ENCODE results near the gene DSG1.

DSG1 gene

GRCh38 chr18:31297248-31297647 is 20.7 kb upstream of the DSG1 start:
- no peak for DNase-seq (ENCODE audit: low read depth)
- no peak overlapping the region for H3K4me3 ChIP-seq (ENCODE audit: low read depth, low read length)
- TF ChIP-seq CTCF (IDR thresholded peaks at IDR 0.05; ENCODE audit: low read depth, low read length, missing control alignments): no peak

- no peak overlapping the region for H3K4me3 ChIP-seq (ENCODE audit: low read depth, low read length)
- TF ChIP-seq CTCF (IDR thresholded peaks at IDR 0.05; ENCODE audit: low read depth, low read length, missing control alignments): no peak
- no peak for DNase-seq (ENCODE audit: low read depth)
Measured at GRCh38 chr18:31301201-31301655, 16.7 kb upstream of the DSG1 start.

GRCh38 chr18:31302991-31303390 is 15.0 kb upstream of the DSG1 start:
- no peak overlapping the region for H3K4me3 ChIP-seq (ENCODE audit: low read depth, low read length)
- TF ChIP-seq CTCF (IDR thresholded peaks at IDR 0.05; ENCODE audit: low read depth, low read length, missing control alignments): no peak
- no peak for DNase-seq (ENCODE audit: low read depth)

GRCh38 chr18:31303771-31304170 is 14.2 kb upstream of the DSG1 start:
- no peak for DNase-seq (ENCODE audit: low read depth)
- H3K4me3 ChIP-seq (ENCODE audit: low read depth, low read length): no peak overlapping the region
- no peak for TF ChIP-seq CTCF (IDR thresholded peaks at IDR 0.05; ENCODE audit: low read depth, low read length, missing control alignments)

GRCh38 chr18:31309115-31309514 is 8.8 kb upstream of the DSG1 start:
- no peak overlapping the region for H3K4me3 ChIP-seq (ENCODE audit: low read depth, low read length)
- DNase-seq (ENCODE audit: low read depth): no peak
- TF ChIP-seq CTCF (IDR thresholded peaks at IDR 0.05; ENCODE audit: low read depth, low read length, missing control alignments): no peak

GRCh38 chr18:31316974-31317373 is 986 bp upstream of the DSG1 start:
- no peak overlapping the region for H3K4me3 ChIP-seq (ENCODE audit: low read depth, low read length)
- DNase-seq (ENCODE audit: low read depth): no peak
- TF ChIP-seq CTCF (IDR thresholded peaks at IDR 0.05; ENCODE audit: low read depth, low read length, missing control alignments): no peak

GRCh38 chr18:31321719-31322118 is 3.8 kb downstream of the DSG1 start:
- H3K4me3 ChIP-seq (ENCODE audit: low read depth, low read length): no peak overlapping the region
- no peak for DNase-seq (ENCODE audit: low read depth)
- no peak for TF ChIP-seq CTCF (IDR thresholded peaks at IDR 0.05; ENCODE audit: low read depth, low read length, missing control alignments)
